Measurements from ENCODE around the gene C13orf46.

The C13orf46 gene

DNA sequence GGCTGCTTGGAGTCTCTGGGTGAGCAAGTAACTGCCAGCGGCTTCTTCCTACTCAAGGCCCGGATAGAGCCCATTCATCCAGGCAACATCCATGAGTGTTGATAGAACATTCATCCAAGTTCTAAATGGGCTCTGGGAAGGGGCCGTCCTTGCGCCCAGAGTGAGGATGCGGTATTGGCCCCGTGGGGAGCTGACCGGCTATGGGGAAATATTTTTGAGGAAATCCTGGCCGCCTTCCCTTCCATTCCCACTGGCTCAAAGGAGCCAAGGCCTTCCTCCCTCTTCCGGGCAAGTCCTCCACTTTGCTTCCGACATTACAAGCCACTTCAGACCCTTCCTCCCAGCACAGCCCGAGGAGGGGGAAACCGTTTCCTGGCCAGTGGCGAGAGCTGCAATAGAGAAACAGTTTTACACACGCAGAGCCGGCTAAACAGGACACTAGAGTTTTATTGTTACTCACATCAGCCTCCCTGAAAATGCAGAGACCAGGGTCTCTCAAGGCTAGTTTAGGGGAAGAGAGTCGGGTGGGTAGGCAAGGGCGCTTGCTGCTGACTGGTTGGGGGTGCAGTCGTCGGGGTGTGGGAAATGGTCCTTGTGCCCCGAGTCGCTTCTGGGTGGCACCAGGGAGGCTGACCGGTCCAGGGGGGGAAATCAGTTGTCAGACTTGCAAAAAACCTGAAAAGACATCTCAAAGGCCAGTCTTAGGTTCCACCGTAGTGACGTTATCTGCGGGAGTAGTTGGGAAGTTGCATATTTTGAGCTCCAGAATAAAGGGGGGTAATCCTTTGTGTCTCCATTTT, 37.5 kb downstream of the C13orf46 start:
- no peak for DNase-seq

DNA sequence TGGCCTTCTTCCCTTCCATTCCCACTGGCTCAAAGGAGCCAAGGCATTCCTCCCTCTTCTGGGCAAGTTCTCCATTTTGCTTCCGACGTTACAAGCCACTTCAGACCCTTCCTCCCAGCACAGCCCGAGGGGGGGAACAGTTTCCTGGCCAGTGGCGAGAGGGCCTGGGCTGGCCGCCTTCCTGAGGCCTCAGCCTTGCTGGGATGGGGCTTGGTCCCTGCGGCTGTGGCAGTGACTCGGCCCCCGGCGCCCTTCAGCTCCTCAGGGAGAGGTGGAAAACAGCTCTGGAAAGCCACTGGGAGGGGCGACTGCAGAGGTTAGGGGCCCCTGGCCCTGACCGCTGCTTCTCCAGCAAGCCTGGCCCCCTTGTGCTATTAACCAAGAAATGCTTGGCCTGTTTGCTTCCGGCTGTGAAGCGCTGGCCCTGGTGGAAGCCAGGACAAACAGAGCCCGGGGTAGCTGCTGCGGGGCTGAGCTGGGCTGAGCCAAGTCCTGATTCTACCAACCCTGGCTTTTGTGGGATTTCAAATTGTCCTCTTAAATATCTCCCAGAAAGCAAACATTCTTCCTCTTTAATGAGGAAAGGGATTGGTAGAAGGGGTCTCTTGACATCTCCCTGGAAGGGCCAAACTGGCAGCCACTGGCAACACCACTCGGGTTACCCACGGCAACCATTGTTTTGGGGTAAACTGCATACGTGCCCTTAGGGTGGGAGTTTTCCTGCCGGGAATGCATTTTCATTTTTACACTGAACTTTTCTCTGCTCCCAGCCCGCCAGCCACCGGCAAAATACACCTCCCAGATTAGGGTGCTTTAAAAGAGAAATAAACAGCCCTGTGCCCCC, 38.7 kb downstream of the C13orf46 start:
- DNase-seq = no peak

DNA sequence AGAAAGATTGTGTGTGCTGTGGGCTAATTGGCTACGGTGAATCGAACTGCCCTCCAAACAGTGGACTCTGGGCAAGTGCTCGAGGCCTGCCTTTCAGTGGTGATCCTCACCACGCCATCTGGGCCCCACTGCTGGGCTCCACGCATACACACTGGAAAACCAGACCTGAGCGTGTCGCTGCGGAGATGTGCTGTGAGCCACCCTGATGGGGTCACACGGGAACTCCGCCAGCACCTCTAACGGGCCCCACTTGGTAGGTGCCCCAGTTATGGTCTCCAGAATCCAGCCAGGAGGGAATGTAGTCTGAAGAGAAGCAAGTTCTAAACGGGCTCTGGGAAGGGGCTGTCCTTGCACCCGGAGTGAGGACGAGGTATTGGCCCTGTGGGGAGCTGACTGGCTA, 39.3 kb downstream of the C13orf46 start:
- DNase-seq = no peak

DNA sequence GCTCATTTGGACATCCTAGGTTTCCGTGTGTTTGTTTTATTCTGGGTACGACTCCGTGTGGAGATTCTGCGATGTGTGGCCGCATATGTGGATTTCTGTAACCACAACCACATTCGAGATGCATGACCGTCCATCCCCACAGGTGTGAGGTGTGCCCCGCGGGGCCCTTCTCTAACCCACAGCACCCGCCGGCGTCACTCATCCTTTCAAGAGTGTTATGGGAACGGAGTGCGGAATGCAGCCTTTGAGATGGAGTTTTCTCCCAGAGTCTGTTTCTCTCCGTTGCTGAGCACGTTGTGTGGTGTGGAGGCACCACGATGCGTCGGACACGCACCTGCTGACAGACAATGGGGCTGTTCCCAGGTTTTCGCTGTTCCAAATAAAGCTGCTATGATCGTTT, 40.0 kb downstream of the C13orf46 start:
- DNase-seq = no peak

DNA sequence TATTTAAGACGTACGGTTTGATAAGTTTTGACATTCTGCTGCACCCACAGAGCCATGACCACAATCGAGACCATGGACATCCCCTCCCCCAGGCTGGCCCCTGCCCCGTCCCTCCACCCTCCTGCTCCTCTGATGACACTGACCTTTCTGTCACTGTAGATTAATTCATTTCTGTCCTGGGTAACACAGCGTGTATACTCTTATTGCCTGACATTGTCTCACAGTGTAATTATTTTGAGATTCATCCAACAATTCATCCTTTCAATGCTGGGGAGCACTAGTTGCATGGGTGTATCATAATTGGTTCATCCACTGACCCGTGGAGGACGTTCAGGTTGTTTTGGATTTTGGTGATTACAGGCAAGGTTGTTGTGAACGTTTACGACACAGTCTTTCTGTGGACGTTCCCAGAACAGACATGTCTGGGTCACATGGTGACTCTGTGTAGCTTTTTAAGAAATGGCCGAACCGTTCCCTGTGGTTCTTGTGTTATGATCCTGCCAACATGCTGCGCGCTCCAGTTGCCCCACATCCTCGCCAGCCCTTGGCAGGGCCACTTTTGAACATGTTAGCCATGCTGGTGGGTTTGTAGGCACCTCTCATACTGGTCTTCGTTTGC, 41.9 kb downstream of the C13orf46 start:
- DNase-seq = no peak

DNA sequence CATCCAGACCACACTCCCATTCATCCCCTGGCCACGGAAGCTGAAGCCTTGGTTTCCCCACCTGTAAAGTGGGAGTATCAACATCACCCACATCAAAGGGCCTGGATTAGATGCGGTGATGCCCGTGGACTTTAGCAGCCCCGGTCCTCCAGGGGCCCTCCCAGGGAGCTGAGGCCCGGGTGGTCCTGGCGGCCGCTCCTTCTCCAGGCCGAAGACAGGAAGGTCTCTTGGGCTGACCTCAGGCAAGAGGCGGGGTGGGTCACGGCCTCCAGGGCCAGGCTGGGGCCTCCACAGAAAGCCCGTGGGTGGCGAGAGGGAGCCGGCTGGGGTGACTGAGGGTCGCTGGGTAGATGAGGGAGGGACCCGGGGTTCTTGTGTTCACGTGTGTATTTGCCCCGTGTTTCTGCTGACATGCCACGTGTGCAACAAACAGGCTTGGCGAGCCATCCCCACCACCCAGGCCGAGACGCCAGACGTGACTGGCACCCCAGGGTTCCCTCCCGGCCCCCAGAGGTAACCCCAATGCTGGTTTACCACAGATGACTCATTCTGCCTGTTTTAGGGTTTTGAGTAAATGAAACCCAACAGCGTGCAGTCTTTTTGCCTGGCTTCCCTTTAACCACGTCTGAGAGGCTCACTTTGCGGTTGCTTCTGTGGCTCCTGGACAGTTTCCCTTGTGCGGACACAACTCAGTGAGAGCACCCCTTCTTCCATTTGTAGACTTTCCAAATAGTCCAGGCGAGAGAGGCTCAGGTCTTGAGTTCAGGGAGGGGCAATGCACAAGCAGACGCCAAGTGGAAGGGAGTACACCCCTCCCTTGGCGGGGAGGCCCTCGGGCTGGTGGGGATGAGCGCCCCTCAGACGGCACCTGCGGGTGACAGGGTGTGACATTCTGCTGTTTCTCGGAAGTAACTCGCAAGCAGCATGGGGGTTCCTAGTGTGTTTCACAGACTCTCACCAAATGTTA, 42.9 kb downstream of the C13orf46 start:
- DNase-seq = peak; percentile 56

DNA sequence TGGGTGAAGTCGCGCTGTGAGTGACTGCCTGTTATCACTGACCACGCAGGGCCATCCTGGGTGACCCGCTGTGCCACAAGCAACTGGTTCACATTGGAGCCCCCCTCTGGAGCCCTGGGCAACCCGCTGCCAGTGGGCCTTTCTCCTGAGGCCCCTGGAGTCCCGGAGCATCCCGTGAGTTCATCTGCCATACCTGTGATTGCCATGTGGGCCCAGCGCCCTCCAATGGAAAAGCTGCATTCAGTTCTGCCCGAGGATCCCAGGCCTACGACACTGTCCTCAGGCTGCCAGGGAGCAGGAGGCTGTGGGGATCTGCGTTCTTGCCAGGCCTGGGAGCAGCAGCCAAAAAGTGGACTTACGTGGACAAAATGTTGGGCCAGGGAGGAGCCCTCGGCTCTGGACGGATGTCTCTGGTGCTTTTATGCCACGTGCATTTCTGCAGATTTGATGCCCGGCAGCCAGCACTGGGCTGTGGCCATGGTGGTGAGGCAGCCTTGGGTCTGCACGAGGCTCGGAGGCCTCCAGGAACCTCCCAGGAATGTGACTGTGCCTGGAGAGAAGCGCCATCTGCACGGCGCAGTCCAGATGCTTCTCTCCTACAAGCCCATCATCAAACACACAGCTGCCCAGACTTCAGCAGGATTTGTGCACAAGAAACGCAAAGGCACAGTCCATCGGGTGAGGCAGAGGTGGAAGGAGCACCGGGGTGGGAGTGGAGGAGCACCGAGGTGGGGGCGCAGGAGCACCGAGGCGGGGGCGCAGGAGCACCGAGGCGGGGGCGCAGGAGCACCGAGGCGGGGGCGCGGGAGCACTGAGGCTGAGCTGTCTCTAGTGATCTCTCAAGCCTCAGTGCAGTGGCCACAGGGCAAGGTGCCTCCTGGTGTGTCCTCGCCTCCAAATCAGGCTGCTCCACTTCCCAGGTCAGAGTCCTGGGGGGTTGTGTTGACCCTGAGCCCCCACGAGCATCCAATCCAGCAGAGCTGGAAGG, 44.0 kb downstream of the C13orf46 start:
- DNase-seq = no peak

DNA sequence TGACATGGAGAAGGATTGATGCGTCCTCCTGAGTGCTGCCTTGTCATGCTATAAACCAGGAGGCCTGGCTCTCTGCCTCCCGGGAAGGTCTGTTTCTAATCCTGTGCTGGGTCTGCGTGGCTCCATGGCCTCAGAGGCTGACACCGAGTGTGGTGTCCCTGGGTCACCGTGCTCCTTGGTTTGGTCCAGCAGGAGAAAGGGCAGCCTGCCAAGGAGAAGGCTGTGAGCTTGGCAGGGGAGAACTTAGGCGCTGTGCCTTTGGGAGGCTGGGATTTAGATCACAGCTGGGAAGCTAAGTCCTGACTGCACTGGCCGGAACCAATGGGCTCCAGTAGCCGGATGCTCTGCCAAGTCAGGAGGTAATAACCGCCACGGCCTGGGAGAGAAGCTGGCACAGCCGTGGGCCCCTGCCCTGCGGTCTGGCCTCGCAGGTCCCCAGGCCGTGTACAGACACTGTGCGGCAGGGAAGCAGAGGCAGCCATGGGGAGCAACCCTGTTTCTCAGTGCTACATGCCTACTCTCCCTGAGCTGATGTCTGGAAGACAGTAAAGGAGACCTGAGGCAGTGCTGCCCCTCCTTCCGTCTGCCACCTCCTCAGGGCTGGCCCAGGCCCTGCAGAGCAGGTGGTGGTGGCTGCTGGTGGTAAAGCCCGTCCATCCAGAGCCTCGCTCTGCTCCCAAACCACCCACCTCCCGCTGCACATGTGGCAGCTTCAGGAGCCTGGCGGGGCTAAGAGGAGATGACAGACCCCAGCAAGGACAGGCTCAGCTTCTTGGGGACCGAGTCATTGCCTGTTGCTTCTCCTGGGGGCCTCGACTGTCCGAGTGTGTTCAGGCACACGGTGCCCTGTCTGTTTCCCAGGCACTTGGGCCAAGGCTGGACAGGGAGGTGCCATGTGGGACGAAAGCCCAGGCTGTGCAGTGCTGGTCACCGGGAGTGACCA, 44.9 kb downstream of the C13orf46 start:
- DNase-seq = no peak

DNA sequence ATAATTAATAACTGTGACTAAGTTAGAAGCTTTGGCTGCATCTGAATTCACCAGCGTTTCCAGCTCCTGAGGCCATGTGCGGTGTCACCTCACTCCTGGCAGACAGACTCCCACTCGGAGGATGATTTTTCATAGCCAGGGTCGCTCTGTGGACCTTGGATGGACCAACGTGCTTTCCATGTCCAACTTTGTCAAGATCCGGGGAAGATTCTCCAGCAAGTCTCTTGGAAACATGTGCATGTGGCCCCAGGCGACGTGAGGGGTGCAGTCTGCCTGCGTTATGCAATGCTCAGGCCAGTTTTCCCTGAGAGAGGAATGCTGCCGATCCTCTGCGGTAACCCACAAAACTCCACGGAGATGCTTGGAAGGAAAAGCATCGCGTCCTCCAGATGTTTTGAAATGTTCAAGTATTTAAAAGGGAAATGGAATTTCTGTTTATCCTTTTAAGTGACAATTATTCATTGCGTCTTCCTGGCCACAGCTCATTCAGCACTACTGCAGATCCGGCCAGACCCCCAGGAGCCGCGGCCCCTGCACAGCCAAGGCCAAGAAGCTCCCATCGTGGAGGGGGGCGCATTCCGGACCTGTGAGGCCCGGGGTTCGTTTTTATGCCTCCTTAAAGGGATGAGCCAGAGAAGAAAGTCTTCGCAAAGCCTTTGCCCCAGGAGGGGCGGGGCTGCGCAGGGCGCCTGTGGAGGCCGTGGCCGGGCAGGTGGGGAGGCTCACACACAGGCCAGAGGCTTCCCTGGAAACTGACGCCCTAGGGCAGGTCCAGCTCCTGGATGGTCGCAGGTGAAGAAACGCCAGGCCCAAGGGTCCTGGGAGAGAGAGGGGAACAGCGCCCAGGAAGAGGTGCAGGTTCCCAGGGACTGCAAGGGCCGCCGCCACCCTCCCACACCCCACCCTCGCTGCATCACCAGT, 46.0 kb downstream of the C13orf46 start:
- DNase-seq = no peak

DNA sequence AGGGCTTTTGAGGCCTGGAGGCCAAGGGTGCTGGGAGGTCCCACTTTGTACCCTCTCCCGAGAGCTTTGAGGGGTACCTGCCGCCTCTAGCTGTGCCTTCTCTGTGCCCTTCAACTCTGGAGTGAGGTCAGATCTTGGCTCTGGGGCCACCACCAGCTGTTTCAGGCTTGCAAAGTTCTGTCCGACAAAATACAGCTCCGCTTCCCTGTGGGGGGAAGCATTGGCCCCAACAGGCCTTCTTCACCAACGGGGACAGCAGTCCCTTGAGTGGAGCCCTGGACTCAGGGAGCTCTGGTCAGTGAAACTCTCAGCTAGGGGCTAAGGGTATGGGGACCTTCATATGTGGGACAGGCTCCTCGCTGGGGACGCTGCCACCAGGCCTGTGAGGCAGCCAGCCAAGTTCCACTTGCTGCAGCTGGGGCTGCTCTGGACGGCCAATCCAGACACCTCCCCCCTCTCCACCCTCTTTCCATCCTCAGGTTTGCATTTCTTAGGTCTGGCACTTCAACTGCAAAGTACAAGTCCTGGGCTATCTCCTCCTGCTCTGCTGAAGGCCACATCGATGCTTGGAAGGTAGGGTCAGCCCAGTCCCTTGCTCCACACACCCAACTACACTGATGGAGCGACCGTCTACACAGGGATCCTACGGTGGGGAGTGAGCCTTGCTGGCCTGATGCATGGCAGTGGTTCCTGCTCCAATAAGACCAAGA, 46.8 kb downstream of the C13orf46 start:
- no peak for DNase-seq

DNA sequence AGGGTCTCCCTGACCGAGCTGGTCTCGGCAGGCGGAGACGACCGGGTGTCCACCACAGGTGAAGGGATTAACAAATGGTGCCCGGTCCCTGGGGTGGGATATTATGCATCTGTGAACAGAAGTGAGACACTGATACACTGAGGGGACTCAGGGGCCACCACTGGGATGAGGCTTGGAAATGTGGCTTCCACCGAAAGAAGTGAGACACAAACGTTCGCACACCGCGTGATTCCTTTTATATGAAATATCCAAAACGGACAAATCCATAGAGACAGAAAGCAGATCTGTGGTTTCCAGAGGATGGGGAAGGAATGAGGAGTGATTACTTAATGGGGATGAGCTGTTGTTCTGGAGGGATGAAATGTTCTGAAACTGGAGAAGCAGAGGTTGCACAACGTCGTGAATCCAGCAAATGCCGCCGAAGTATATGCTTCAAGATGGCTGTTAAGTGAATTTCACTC, 47.5 kb downstream of the C13orf46 start:
- no peak for DNase-seq

DNA sequence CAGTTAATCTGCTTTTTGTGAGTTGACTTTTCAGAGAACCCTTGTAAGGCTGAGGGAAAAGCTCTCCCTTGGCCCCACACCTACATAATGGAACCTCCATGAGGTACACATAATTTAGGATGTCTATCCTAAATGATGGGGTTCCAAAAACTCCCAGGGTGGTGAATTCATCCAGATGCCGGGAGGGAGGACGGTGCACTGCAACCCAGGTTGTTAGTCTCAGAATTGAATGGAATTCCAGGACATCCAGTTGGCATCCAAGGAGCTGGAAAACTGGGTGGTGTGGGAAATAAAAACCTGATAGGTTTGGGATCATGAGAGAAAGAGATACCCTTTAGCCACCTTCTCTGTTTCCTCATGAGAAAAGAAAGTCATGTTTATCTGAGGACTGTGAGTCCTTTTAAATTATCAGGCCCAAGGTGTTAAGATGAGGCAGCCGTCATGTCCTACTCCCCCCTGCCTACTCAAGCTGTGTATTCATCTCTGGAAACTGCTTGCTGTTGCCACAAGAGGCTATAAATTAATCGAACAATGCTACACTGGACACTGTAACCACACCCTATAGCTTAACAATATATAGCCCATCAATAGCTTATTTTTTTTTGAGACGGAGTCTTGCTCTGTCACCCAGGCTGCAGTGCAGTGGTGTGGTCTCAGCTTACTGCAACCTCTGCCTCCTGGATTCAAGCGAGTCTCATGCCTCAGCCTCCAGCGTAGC, 49.5 kb downstream of the C13orf46 start:
- no peak for DNase-seq

DNA sequence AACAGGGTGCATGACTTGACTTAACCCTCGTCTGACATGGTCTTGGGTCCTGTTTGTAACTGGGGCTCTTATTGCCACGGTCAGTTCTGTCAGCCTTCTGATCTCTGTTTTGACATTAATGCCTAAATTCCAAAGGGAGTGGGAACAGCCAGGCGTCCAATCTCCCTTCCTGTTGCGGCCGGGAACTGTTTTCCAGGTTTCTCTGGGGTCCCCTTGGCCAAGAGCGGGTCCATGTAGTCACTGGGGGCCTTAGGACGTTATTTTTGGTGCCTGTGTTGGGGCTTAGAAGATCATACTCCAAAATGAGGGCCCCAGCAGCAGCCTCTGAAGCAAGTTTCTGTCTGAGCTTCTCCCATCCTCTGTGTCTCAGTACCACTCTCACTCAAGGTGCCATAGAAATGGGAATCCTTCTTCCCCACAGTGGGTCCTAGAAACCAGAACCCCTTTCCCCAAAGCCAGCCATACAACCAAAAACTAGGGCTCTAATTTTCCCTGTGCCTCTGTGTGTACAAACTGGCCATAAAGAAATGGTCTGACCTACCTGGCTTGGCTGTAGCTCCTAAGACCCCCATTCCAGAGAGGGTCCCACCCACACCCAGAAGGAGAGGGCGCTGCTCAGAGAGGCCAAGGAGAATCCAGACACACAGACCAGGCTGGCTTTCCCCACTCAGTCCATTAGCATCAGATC, 50.4 kb downstream of the C13orf46 start:
- DNase-seq = no peak

DNA sequence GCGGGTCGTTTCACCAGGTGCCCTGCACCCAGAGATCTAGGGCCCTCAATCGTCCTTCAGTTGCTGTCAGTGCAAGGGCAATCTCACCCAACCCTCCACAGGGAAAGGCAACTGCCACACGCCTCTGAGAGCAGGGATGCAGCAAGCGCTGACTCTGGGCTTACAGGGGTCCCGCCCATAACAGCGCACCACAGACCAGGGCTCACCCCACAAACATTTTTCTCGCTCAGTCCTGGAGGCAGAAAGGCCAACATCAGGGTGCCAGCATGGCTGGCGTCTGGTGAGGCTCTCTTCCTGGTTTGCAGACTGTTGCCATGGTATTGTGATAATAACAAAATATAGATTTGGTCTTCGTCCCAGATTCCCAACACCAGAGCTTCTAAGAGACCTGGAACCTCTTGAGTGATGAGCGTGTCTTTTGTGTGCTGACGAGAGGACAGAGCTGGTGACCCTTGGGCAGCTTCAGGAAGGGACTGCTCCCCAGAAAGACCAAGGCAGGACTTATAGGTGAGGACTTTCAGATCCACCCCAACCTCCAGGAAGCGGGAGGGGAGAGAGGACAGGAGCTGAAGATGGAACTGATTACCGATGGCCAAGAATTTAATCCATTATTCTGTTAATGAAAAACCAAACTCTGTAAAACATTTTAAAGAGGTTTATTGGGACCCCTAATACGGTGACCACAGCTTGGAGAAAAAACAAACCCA, 51.3 kb downstream of the C13orf46 start:
- DNase-seq = no peak

DNA sequence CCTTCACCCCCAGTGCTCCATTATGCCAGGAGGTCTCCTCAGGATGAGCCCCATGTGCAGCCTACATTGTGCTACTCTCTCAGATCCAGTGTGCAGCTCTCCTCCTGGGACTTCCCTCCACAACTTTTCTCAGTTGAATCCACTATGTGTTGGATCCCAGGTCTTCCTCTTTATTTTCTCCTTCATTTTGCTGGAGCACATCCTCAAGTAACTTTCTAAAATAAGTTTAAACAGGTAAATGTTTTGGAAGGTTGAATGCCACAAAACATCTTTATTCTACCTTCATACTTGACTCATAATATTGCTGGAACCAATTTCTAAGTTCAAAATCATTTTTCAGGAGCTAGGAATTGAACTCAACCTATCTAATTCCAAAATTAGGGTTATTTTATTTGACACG, 52.1 kb downstream of the C13orf46 start:
- no peak for DNase-seq

Data from central memory CD4-positive, alpha-beta T cell (primary cell).